MCF 10A (cell line): ENCODE data around the gene VTCN1. TPM values are rescaled to one million over a fixed set of nuclear protein-coding genes. Genes with fewer than 3 reads are reported as not detected.

ENCODE experiments used
- BruUV-seq: library from RNA; stranded (reverse); fragments of 400-500 nt; replicated peaks from 2 replicates; lab custom pipeline; 2021; lab: Mats Ljungman, UMichigan
- CTCF ChIA-PET: fragments of 300-600 bp; sonication (Branson Sonifier 250); formaldehyde crosslinking; extraction: SDS; loops from one replicate; lab custom pipeline; 2021; ENCODE audit warnings: antibody characterized with exemption, inconsistent platforms; lab: Yijun Ruan, JAX
- POLR2A ChIA-PET: fragments of 300-600, 350-650 bp; sonication (Branson Sonifier 250); formaldehyde crosslinking; extraction: SDS; loops from one replicate; lab custom pipeline; 2020; ENCODE audit warnings: antibody characterized with exemption, inconsistent platforms; lab: Yijun Ruan, JAX
- DNase-seq: peaks from one replicate; pipeline ENCODE4 v3.0.0-alpha.2; 2018; ENCODE audit not compliant: unreplicated experiment
- H3K27ac Mint-ChIP-seq: one replicate; pipeline ENCODE4 v1.8.0; 2022; ENCODE audit warnings: mild to moderate bottlenecking, low read depth, mixed read lengths; ENCODE audit not compliant: unreplicated experiment
- H3K27me3 Mint-ChIP-seq: one replicate; pipeline ENCODE4 v1.8.0; 2022; ENCODE audit warnings: mixed read lengths; ENCODE audit not compliant: insufficient read depth, unreplicated experiment
- H3K36me3 Mint-ChIP-seq: one replicate; pipeline ENCODE4 v1.8.0; 2022; ENCODE audit warnings: mild to moderate bottlenecking, moderate library complexity, mixed read lengths; ENCODE audit not compliant: insufficient read depth, unreplicated experiment
- H3K4me1 Mint-ChIP-seq: one replicate; pipeline ENCODE4 v1.8.0; 2022; ENCODE audit warnings: mixed read lengths; ENCODE audit not compliant: insufficient read depth, unreplicated experiment
- H3K4me3 Mint-ChIP-seq: one replicate; pipeline ENCODE4 v1.8.0; 2022; ENCODE audit warnings: mild to moderate bottlenecking, moderate library complexity, mixed read lengths; ENCODE audit not compliant: unreplicated experiment
- H3K9me3 Mint-ChIP-seq: one replicate; pipeline ENCODE4 v1.8.0; 2022; ENCODE audit warnings: mixed read lengths; ENCODE audit not compliant: unreplicated experiment
- intact Hi-C: fragments of 100-400 bp; cut with micrococcal nuclease; formaldehyde crosslinking; loops from 2 replicates; pipeline ENCODE4 v1.14.1; 2022
- total RNA-seq: library from RNA; stranded (reverse); gene quantifications from 2 replicates; pipeline ENCODE4 v1.2.3, GENCODE V29; 2022
- TF ChIP-seq, protein P1 (sequence below): fragments of 200-600 bp; IDR thresholded peaks from one replicate; pipeline ENCODE4 v1.8.0; 2022; ENCODE audit warnings: antibody characterized with exemption, mild to moderate bottlenecking; ENCODE audit not compliant: unreplicated experiment

Gene VTCN1
- total RNA-seq, 1 experiment from 2014 or later, result not detected

DNA sequence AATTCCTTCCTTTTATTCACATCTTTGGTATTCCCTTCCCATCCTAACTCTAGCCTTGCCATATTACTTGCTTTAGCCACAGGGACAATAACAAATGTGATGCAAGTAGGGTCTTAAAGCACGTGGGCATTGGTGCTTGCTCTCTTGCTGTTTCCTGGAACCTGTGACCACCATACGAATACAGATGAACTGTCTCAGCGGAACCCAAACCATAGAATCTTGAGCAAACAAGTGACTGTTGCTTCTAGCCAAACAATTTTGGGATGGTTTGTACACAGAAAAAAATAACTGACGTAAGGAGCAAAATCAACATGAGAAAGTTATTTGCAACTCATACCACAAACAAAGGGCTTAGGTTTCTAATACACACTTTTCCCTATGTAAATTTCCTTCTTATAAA is 15.2 kb upstream of the VTCN1 start:
- no peaks in the 10 kb centered on the region for H3K9me3 Mint-ChIP-seq
- H3K4me3 Mint-ChIP-seq, result no peak overlapping the region
- intact Hi-C loops, result no loop called here
- no peaks in the 10 kb centered on the region for H3K36me3 Mint-ChIP-seq
- no peak for DNase-seq
- ChIA-PET CTCF (no interaction called here), POLR2A (interaction anchor here (0.6 kb wide), 1 partner anchor 12 kb away, joined by 3 read pairs; no protein-coding TSS in a partner anchor)
- BruUV-seq, result no TSS peak
- H3K4me1 Mint-ChIP-seq, result no peaks in the 10 kb centered on the region
- no peaks in the 10 kb centered on the region for H3K27me3 Mint-ChIP-seq
- H3K27ac Mint-ChIP-seq, result no peak overlapping the region
- TF ChIP-seq, protein P1, sequence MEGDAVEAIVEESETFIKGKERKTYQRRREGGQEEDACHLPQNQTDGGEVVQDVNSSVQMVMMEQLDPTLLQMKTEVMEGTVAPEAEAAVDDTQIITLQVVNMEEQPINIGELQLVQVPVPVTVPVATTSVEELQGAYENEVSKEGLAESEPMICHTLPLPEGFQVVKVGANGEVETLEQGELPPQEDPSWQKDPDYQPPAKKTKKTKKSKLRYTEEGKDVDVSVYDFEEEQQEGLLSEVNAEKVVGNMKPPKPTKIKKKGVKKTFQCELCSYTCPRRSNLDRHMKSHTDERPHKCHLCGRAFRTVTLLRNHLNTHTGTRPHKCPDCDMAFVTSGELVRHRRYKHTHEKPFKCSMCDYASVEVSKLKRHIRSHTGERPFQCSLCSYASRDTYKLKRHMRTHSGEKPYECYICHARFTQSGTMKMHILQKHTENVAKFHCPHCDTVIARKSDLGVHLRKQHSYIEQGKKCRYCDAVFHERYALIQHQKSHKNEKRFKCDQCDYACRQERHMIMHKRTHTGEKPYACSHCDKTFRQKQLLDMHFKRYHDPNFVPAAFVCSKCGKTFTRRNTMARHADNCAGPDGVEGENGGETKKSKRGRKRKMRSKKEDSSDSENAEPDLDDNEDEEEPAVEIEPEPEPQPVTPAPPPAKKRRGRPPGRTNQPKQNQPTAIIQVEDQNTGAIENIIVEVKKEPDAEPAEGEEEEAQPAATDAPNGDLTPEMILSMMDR, result no peak

DNA sequence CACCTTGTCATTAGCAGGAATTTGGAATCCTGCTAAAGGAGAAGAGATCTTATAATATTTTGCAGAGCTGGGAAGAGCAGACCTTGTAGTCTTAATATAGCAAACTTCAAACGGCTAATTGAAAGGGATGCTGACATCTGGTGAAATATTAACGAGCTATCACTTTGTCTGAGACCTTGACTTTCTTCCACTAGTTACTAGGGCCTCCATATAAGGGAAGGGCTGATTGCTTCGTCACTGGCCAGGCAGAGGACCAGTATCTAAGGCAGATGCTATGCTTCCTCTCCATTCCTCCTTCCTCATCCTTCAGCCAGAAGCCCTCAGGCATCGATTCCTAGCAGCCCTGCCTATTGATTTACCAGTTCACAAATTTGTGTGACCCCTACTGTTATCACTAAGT is 6.0 kb upstream of the VTCN1 start:
- ChIA-PET POLR2A (interaction anchor here (0.8 kb wide), 1 partner anchor 51 kb away, joined by 3 read pairs; no protein-coding TSS in a partner anchor), CTCF (interaction anchor here (1.1 kb wide), 1 partner anchor 68 kb away, joined by 3 read pairs; no protein-coding TSS in a partner anchor)
- no TSS peak for BruUV-seq
- no peaks in the 10 kb centered on the region for H3K36me3 Mint-ChIP-seq
- intact Hi-C loops, result no loop called here
- H3K27me3 Mint-ChIP-seq, result no peaks in the 10 kb centered on the region
- no peak overlapping the region for H3K27ac Mint-ChIP-seq
- no peak for DNase-seq
- H3K4me3 Mint-ChIP-seq, result no peak overlapping the region
- TF ChIP-seq, protein P1, result no peak
- no peaks in the 10 kb centered on the region for H3K9me3 Mint-ChIP-seq
- no peaks in the 10 kb centered on the region for H3K4me1 Mint-ChIP-seq

DNA sequence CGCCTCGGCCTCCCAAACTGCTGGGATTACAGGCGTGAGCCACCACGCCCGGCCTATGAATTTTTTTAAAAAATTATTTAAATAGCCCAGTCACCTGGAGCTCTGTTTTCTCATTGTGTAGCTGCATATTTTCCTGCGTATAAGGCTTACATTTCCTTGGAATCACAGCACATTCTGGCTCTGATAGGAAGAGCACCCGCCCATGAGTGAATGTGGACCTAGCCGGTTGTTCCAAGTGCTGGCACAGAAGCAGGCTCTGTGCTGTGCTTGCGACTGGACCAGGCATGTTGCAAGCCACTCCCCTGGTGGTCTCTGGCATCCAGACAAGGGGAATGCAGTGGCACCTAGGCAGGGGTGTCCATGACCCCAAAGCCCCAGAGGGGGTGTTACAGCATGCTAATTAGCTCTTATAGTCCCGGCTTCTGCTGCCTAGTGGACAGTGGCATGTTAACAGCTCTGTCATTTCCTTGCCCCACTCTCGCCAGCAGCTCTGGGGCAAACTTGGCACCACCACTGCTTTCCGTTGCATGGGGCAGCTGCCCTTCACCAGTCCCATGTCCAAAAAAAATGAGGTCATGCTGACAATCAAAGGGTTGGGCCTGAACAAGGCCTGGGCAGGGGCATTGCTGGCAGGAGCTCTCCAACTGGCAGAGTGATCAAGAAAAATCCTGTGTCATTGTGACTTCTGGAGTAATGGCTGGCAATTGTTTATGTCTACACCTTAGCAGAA is 5.2 kb upstream of the VTCN1 start:
- no TSS peak for BruUV-seq
- Mint-ChIP-seq H3K27me3 (no peaks in the 10 kb centered on the region), H3K4me3 (no peak overlapping the region), H3K27ac (no peak overlapping the region), H3K4me1 (no peaks in the 10 kb centered on the region), H3K36me3 (no peaks in the 10 kb centered on the region), H3K9me3 (no peaks in the 10 kb centered on the region)
- ChIA-PET CTCF (interaction anchor here (1.1 to 1.3 kb wide), 2 partner anchors 69 to 73 kb away, joined by 3 read pairs; no protein-coding TSS in a partner anchor), POLR2A (interaction anchor here (0.8 kb wide), 1 partner anchor 52 kb away, joined by 3 read pairs; no protein-coding TSS in a partner anchor)
- intact Hi-C loops, result no loop called here
- no peak for DNase-seq
- TF ChIP-seq, protein P1, result no peak

DNA sequence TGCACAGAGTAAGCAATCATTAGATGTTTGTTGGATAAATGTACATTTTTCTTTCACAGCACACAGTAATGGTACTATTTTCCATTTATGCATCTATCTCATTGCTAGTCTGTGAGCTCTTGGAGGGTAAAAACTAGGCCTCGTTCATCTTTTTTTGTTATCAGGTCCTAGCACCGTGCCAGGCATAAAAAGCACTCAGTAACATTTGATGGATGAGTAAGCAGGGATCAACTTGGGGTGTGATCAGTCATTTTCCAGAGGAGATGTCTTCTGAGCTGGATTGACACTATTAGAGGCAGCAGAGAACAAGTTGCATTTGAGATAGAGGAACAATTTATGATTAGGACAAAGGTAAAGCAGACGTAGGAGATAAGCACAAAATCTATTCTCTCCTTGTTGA is 4.3 kb upstream of the VTCN1 start:
- H3K4me1 Mint-ChIP-seq, result no peaks in the 10 kb centered on the region

More for the DNA sequence above, 4.3 kb upstream of the VTCN1 start:
- H3K4me3 Mint-ChIP-seq, result no peak overlapping the region
- intact Hi-C loops, result no loop called here
- CTCF ChIA-PET, result interaction anchor here (1.3 kb wide), 1 partner anchor 74 kb away, joined by 3 read pairs; no protein-coding TSS in a partner anchor
- no peaks in the 10 kb centered on the region for H3K36me3 Mint-ChIP-seq
- no peaks in the 10 kb centered on the region for H3K9me3 Mint-ChIP-seq
- no peak for DNase-seq
- H3K27ac Mint-ChIP-seq, result no peak overlapping the region
- TF ChIP-seq, protein P1, result no peak
- H3K27me3 Mint-ChIP-seq, result no peaks in the 10 kb centered on the region
- POLR2A ChIA-PET, result no interaction called here
- no TSS peak for BruUV-seq
